Parathyroid adenoma (tissue), 2 donors: Measurements from ENCODE around the gene BRINP2.

Experiments used
- H2AFZ ChIP-seq: fragments of 300-600 bp; sonication (generic); one replicate; pipeline ENCODE4 v1.7.0; 2017; ENCODE audit warnings: antibody characterized with exemption, mild to moderate bottlenecking
- H3K27ac ChIP-seq: fragments of 300-600 bp; sonication (generic); one replicate; pipeline ENCODE4 v1.7.0; 2017
- H3K27me3 ChIP-seq: fragments of 300-600 bp; sonication (generic); one replicate; pipeline ENCODE4 v1.7.0; 2017; ENCODE audit warnings: low read length; ENCODE audit not compliant: control insufficient read depth, insufficient read depth
- H3K36me3 ChIP-seq: fragments of 300-600 bp; sonication (generic); one replicate; pipeline ENCODE4 v1.7.0; 2017; ENCODE audit warnings: low read length; ENCODE audit not compliant: control insufficient read depth, insufficient read depth
- H3K4me1 ChIP-seq: fragments of 300-600 bp; sonication (generic); one replicate; pipeline ENCODE4 v1.7.0; 2017; ENCODE audit warnings: control low read depth
- H3K4me2 ChIP-seq: fragments of 300-600 bp; sonication (generic); one replicate; pipeline ENCODE4 v1.7.0; 2017; ENCODE audit warnings: low read length
- H3K4me3 ChIP-seq: fragments of 300-600 bp; sonication (generic); one replicate; pipeline ENCODE4 v1.7.0; 2017; ENCODE audit warnings: low read depth, low read length
- H3K79me2 ChIP-seq: fragments of 300-600 bp; sonication (generic); one replicate; pipeline ENCODE4 v1.7.0; 2017; ENCODE audit warnings: control low read depth
- H3K9ac ChIP-seq: fragments of 300-600 bp; sonication (generic); one replicate; pipeline ENCODE4 v1.7.0; 2017; ENCODE audit warnings: mild to moderate bottlenecking
- H3K9me3 ChIP-seq: fragments of 300-600 bp; sonication (generic); one replicate; pipeline ENCODE4 v1.7.0; 2017; ENCODE audit warnings: low read length; ENCODE audit not compliant: control insufficient read depth
- CTCF ChIP-seq: fragments of 300-600 bp; sonication (generic); IDR thresholded peaks from one replicate; pipeline ENCODE4 v1.7.0; 2017; ENCODE audit warnings: antibody characterized with exemption, mild to moderate bottlenecking
- donor health status: primary hyperparathyroidism.

BRINP2 gene

GRCh38 chr1:177301425-177302124 is 130.8 kb downstream of the BRINP2 start:
- Histone ChIP-seq H3K4me2 (no peak overlapping the region), H3K79me2 (no peaks in the 10 kb centered on the region), H3K9ac (no peak overlapping the region), H3K4me3 (no peak overlapping the region), H3K27me3 (no peaks in the 10 kb centered on the region), H3K36me3 (no peaks in the 10 kb centered on the region), H3K4me1 (no peaks in the 10 kb centered on the region), H2AFZ (no peak overlapping the region), H3K9me3 (no peaks in the 10 kb centered on the region), H3K27ac (no peak overlapping the region)
- no peak for TF ChIP-seq CTCF

GRCh38 chr1:177302357-177303044 is 131.7 kb downstream of the BRINP2 start:
- no peak overlapping the region for H2AFZ ChIP-seq
- no peaks in the 10 kb centered on the region for H3K27me3 ChIP-seq
- no peaks in the 10 kb centered on the region for H3K36me3 ChIP-seq
- no peak overlapping the region for H3K9ac ChIP-seq
- H3K4me3 ChIP-seq = no peak overlapping the region
- H3K79me2 ChIP-seq = no peaks in the 10 kb centered on the region
- no peak overlapping the region for H3K4me2 ChIP-seq
- no peak for TF ChIP-seq CTCF
- H3K9me3 ChIP-seq = no peaks in the 10 kb centered on the region
- H3K4me1 ChIP-seq = no peaks in the 10 kb centered on the region
- H3K27ac ChIP-seq = no peak overlapping the region

GRCh38 chr1:177305040-177306018 is 134.6 kb downstream of the BRINP2 start:
- H3K27ac ChIP-seq = no peak overlapping the region
- H3K27me3 ChIP-seq = no peaks in the 10 kb centered on the region
- H2AFZ ChIP-seq = no peak overlapping the region
- H3K36me3 ChIP-seq = no peaks in the 10 kb centered on the region
- H3K4me2 ChIP-seq = no peak overlapping the region
- no peaks in the 10 kb centered on the region for H3K4me1 ChIP-seq
- H3K9ac ChIP-seq = no peak overlapping the region
- H3K4me3 ChIP-seq = no peak overlapping the region
- no peaks in the 10 kb centered on the region for H3K79me2 ChIP-seq
- no peak for TF ChIP-seq CTCF
- no peaks in the 10 kb centered on the region for H3K9me3 ChIP-seq

- H3K9ac ChIP-seq = no peak overlapping the region
- H3K27ac ChIP-seq = no peak overlapping the region
- no peak for TF ChIP-seq CTCF
- H3K79me2 ChIP-seq = no peaks in the 10 kb centered on the region
- no peak overlapping the region for H2AFZ ChIP-seq
- H3K27me3 ChIP-seq = no peaks in the 10 kb centered on the region
- no peaks in the 10 kb centered on the region for H3K9me3 ChIP-seq
- no peaks in the 10 kb centered on the region for H3K4me1 ChIP-seq
- H3K4me3 ChIP-seq = no peak overlapping the region
- no peak overlapping the region for H3K4me2 ChIP-seq
- H3K36me3 ChIP-seq = no peaks in the 10 kb centered on the region
These were observed 135.3 kb downstream of the BRINP2 start for GRCh38 chr1:177306019-177306415.
